Measurements from ENCODE around the gene RAN.
A peak's percentile ranks its signal among the peaks of the same experiment; 100 is the strongest.

- TF ChIP-seq CTCF (IDR thresholded peaks at IDR 0.05; ENCODE audit: low read length) (peak; percentile 36), EZH2phosphoT487 (IDR thresholded peaks at IDR 0.05; ENCODE audit: low read length) (no peak), EZH2 (optimal IDR thresholded peaks at IDR 0.05; ENCODE audit: low read depth, low read length) (no peak)
Measured at GRCh38 chr12:130916241-130916911, 44.5 kb downstream of the RAN start.
